Left kidney (tissue), 8 donors: ENCODE results near the gene FAU. TPM values are rescaled to one million over a fixed set of nuclear protein-coding genes. Genes with fewer than 3 reads are reported as not detected.
"Not testable (repeated sequence)": the region's sequence is repeated elsewhere in the genome, so short reads cannot be mapped to it uniquely, and the experiment has no call there.

Experiments
- DNase-seq: peaks from one replicate; pipeline ENCODE4 v3.0.0-alpha.2; 2013
- long read RNA-seq, 8 donors: transcript quantifications; one replicate each; lab custom pipeline, GENCODE V29; 2026
- polyA plus RNA-seq: library from polyadenylated mRNA; unstranded; fragments of 120-200 nt; gene quantifications from one replicate; pipeline ENCODE4 v1.2.1, GENCODE V29; 2013; ENCODE audit not compliant: insufficient read length

FAU gene
- polyA plus RNA-seq = 474 TPM
- long read RNA-seq, donor 1, transcript FAU-202 (3 exons, 533 nt) = minor isoform, 12 of 969 reads
- long read RNA-seq, donor 1, transcript FAU-209 (4 exons, 697 nt) = minor isoform, 52 of 969 reads
- long read RNA-seq, donor 1, transcript FAU-208 (1 exons, 1,484 nt) = minor isoform, 38 of 969 reads
- long read RNA-seq, donor 1, transcript FAU-207 (5 exons, 847 nt) = major isoform, 698 of 969 reads
- long read RNA-seq, donor 1, partial matches to known transcripts = 97 of 969 reads
- long read RNA-seq, donor 1, other reads (novel, unspliced or antisense) = 71 of 969 reads
- long read RNA-seq, donor 2, transcript FAU-207 (5 exons, 847 nt) = major isoform, 538 of 728 reads
- long read RNA-seq, donor 2, transcript FAU-202 (3 exons, 533 nt) = minor isoform, 7 of 728 reads
- long read RNA-seq, donor 2, transcript FAU-209 (4 exons, 697 nt) = minor isoform, 43 of 728 reads
- long read RNA-seq, donor 2, transcript FAU-208 (1 exons, 1,484 nt) = minor isoform, 22 of 728 reads
- long read RNA-seq, donor 2, partial matches to known transcripts = 67 of 728 reads
- long read RNA-seq, donor 2, other reads (novel, unspliced or antisense) = 50 of 728 reads
- long read RNA-seq, donor 3, transcript FAU-207 (5 exons, 847 nt) = major isoform, 414 of 561 reads
- long read RNA-seq, donor 3, transcript FAU-202 (3 exons, 533 nt) = minor isoform, 10 of 561 reads
- long read RNA-seq, donor 3, transcript FAU-209 (4 exons, 697 nt) = minor isoform, 48 of 561 reads
- long read RNA-seq, donor 3, transcript FAU-208 (1 exons, 1,484 nt) = minor isoform, 11 of 561 reads
- long read RNA-seq, donor 3, partial matches to known transcripts = 37 of 561 reads
- long read RNA-seq, donor 3, other reads (novel, unspliced or antisense) = 39 of 561 reads
- long read RNA-seq, donor 4, transcript FAU-207 (5 exons, 847 nt) = major isoform, 160 of 258 reads
- long read RNA-seq, donor 4, transcript FAU-208 (1 exons, 1,484 nt) = minor isoform, 25 of 258 reads
- long read RNA-seq, donor 4, transcript FAU-209 (4 exons, 697 nt) = minor isoform, 10 of 258 reads
- long read RNA-seq, donor 4, partial matches to known transcripts = 52 of 258 reads
- long read RNA-seq, donor 4, other reads (novel, unspliced or antisense) = 8 of 258 reads
- long read RNA-seq, donor 5, transcript FAU-207 (5 exons, 847 nt) = major isoform, 1,182 of 1,562 reads
- long read RNA-seq, donor 5, transcript FAU-208 (1 exons, 1,484 nt) = minor isoform, 29 of 1,562 reads
- long read RNA-seq, donor 5, transcript FAU-202 (3 exons, 533 nt) = minor isoform, 11 of 1,562 reads
- long read RNA-seq, donor 5, transcript FAU-209 (4 exons, 697 nt) = minor isoform, 103 of 1,562 reads
- long read RNA-seq, donor 5, partial matches to known transcripts = 137 of 1,562 reads
- long read RNA-seq, donor 5, other reads (novel, unspliced or antisense) = 97 of 1,562 reads
- long read RNA-seq, donor 6, transcript FAU-202 (3 exons, 533 nt) = minor isoform, 20 of 1,025 reads
- long read RNA-seq, donor 6, transcript FAU-208 (1 exons, 1,484 nt) = minor isoform, 46 of 1,025 reads
- long read RNA-seq, donor 6, transcript FAU-209 (4 exons, 697 nt) = minor isoform, 79 of 1,025 reads
- long read RNA-seq, donor 6, transcript FAU-207 (5 exons, 847 nt) = major isoform, 726 of 1,025 reads
- long read RNA-seq, donor 6, partial matches to known transcripts = 92 of 1,025 reads
- long read RNA-seq, donor 6, other reads (novel, unspliced or antisense) = 61 of 1,025 reads
- long read RNA-seq, donor 7, transcript FAU-208 (1 exons, 1,484 nt) = minor isoform, 34 of 1,367 reads
- long read RNA-seq, donor 7, transcript FAU-202 (3 exons, 533 nt) = minor isoform, 13 of 1,367 reads
- long read RNA-seq, donor 7, transcript FAU-207 (5 exons, 847 nt) = major isoform, 1,018 of 1,367 reads
- long read RNA-seq, donor 7, transcript FAU-209 (4 exons, 697 nt) = minor isoform, 65 of 1,367 reads
- long read RNA-seq, donor 7, partial matches to known transcripts = 111 of 1,367 reads
- long read RNA-seq, donor 7, other reads (novel, unspliced or antisense) = 122 of 1,367 reads
- long read RNA-seq, donor 8, transcript FAU-209 (4 exons, 697 nt) = minor isoform, 17 of 346 reads
- long read RNA-seq, donor 8, transcript FAU-207 (5 exons, 847 nt) = major isoform, 258 of 346 reads
- long read RNA-seq, donor 8, transcript FAU-208 (1 exons, 1,484 nt) = minor isoform, 7 of 346 reads
- long read RNA-seq, donor 8, partial matches to known transcripts = 30 of 346 reads
- long read RNA-seq, donor 8, other reads (novel, unspliced or antisense) = 31 of 346 reads

DNA sequence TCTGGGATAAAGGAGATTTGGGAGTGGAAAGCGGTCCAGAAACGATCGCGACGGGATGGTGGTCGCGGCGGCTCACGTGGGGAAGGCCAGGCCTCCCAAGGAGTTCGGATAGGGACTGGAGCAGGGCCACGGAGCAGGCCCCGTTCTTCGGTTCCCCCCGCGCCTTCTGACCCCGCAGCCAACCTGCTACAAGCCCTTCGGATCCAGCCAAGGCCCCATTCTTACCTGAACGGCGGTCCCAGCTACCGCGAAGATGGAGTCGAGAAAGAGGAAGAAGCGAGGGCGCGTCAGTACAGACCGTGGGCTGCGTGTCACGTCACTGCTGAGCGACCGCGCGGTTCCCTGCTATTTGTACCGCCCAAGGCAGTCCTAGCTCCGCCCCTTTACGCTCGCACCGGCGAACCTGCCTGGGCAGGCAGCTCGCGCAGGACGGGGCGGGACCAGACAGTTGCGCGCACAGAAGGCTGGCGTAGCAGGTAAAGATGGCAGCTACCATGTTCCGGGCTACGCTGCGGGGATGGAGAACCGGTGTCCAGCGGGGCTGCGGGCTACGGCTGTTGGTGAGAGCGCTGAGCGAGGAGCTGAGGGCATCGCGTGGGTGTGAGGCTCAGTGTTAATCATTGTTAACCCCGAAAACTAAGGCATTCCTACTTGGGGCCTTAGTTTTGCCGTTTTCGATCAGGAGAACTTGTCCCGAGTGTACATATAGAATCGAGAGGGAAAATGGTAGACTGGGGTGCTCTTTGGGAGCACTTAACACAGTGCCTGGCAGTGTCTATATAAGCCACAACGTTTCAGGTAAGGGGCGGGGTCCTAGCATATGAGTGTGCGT is at the start of gene FAU, which contains the start of gene MRPL49:
FAU (minus strand) TSS at position 270 of the 832 bp plus-strand sequence. CDS start 321 bp downstream, outside the sequence.
MRPL49 (plus strand) TSS at position 457 of the 832 bp plus-strand sequence; CDS start at position 483, 26 bp downstream.
- peak; percentile 95 for DNase-seq

- DNase-seq = no peak
Observed at GRCh38 chr11:65170058-65170534, 48.2 kb upstream of the FAU start, which contains the start of gene SPDYC. TSS of gene SPDYC (plus strand) at chr11:65170233. CDS start at chr11:65171358, 1,125 bp downstream.

DNA sequence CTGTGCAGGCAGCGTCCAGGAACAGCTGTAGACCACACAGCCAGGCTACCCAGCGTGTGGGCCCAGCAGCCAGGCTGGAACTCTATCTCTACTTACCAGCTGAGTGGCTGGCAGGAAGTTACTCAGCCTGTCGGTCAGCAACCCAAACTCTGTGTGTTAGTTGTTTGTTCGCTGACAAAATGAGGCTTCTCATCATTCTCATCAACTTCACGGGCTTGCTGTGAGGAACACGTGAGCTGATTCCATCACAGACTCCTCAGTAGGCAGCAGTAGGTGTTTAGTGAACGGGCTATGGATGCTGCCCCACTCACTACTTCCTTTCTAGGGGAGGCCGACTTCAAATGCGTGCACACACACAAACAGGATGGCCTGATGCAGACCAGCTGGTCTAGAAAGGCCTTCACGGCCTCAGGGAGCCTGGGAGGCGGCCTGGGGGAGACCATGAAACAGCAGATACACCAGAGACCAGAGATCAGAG is 47.3 kb upstream of the FAU start:
- DNase-seq = no peak

DNA sequence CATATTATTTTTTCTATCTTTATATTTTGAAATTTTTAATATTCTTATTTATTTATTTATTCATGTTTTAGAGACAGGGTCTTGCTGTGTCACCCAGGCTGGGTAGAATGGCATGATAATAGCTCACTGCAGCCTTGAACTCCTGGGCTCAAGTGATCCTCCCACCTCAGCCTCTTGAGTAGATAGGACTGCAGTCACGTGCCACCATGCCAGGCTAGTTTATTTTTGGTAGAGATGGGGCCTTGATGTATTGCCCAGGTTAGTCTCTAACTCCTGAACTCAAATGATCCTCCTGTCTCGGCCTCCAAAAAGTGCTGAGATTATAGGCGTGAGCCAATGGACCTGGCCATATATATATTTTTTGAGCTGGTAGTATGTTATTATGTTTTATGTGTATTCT is 45.7 kb upstream of the FAU start:
- no peak for DNase-seq

GRCh38 chr11:65166893-65167292 is 45.0 kb upstream of the FAU start:
- no peak for DNase-seq

DNA sequence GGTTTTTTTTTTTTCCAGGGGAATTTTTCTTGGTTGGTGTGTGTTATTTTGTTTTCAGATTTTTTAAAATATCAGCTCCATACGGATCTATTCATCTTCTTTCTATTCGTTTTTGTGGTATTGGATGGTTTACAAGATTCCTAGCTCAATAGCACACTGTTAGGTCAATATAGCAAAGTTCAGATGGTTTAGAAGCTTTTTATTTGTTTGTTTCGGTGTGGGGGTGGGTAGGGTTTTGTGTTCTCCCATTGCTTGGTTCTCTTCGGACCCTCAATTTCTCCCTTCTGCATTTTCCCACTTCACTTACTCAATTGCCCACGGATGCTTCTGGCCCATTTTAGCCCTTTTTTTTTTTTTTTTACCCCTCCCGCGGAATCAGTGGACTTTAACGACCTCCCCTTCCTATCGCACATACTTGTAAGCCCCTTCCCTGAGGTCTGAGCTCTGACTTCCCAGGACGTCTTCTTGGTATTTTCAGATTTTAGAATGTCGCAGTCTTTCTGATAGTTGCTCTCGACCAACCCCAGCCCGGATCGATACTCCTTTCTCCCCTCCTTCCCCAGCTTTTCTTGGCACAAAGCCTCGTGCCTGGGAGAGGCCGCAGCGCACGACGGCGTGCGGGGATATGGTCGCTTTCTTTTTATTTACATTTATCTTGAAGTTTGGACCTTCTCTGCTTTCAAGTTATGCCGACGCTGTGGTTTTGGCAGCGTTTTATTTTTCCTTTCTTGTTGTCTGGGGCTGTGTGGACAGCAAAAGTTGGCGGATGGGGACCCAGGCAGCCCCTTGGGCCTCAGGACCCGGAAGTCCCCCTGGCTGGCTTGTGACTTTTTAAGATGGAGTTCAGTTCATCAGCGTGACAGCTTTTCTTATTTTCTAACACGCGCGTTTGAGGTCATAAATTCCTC is 43.7 kb upstream of the FAU start:
- DNase-seq = no peak

GRCh38 chr11:65163684-65164083 is 41.8 kb upstream of the FAU start:
- DNase-seq = no peak

GRCh38 chr11:65160643-65161042 is 38.7 kb upstream of the FAU start:
- no peak for DNase-seq

DNA sequence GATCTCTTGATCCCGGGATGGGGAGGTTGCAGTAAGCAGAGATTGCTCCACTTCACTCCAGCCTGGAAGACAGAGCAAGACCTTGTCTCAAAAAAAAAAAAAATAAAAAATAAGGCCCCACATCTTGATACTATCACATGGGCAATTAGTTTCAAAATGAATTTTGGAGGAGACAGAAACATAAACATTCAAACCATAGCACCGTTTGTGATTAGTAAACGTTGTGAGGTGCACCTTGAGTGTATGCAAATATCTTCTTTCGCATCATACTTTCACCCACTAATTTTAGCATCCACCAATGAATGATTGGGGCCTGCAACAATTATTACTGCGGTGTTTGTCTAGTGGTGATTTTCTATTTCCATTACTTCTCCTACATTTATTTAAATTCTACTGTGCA is 37.1 kb upstream of the FAU start:
- DNase-seq = no peak

DNA sequence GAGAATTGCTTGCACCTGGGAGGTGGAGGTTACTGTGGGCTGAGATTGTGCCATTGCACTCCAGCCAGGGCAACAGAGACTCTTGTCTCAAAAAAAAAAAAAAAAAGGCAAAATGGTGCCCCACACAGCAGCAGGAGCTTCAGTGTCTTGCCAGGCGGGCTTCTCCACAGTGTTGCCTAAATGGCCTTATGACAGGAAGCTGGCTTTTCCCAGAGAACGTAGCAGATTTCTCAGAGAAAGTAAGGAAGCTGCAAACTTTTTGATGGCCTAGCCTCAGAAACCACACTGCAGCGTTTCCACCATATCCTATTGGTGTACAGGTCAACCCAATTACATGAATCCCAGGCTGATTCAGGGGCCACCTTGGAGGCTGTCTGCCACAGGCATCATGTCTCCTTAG is 35.4 kb upstream of the FAU start:
- DNase-seq = no peak

DNA sequence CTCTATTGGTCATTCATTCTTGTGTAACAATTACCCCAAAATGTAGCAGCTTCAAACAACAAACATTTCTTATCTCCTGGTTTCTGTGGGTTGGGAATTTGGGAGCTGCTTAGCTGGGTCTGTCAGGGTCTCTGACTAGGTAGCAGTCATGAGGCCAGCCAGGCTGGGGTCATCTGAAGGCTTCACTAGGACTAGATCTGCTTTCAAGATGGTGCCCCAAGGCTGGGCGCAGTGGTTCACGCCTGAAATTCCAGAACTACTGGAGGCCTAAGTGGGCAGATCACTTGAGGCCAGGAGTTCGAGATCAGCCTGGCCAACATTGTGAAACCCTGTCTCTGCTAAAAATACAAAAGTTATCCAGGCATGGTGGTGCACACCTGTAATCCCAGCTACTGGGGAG is 35.0 kb upstream of the FAU start:
- DNase-seq = no peak

DNA sequence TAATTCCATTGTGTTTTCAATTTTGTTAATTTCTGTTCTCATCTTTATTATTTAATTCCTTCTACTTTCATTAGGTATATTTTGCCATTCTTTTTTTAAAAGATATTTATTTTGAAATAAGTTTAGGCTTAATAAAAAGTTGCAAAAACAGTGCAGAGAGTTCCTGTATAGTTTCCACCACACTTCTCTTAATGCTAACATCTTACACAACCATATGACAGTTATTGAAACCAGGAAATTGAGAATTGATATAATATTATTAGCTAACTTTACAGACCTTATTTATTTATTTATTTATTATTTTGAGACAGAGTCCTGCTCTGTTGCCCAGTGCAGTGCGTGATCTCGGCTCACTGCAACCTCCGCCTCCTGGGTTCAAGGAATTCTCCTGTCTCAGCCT is 34.3 kb upstream of the FAU start:
- no peak for DNase-seq

DNA sequence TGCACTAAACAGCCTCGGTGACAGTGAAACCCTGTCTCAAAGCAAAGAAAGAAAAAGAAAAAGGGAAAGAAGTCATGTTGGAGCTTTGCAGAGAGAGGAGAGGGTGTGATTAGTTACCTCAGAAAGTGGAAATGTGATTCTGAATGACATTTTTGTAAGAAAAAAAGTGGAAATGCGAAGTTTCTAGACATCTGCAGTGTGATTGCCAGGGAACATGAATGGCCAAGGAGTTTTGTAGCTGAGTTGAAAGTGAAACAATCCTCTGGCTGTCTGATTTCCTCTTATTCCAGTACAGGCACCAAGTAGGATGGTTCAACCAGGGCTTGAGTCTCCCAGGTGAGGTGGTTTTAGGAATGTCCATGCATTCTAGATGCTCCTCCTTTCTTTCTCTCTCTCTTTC is 30.2 kb upstream of the FAU start:
- DNase-seq = no peak

DNA sequence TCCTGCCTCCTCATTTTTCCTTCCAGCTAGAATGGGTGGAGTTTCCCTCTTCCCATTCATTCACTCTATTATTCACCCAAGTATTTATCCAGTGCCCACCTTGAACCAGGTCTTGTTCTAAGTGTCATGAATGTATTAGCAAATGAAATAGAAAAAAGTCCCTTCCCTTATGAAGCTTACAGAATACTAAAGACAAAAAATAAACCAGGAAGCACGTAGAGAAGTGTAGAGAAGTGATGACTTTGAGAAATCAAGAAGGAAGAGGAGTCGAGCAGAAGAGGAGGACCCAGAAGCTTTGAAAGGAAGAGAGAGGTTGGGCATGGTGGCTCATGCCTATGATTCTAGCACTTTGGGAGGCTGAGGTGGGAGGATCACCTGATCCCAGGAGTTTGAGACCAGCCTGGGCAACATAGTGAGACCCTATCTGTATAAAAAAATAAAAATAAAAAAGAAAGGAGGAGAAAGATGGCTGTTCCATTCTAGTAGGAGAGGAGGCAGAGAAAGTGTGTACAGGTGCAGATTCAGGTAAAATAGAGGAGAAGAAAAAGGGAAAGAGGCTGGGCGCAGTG is 29.5 kb upstream of the FAU start:
- no peak for DNase-seq

DNA sequence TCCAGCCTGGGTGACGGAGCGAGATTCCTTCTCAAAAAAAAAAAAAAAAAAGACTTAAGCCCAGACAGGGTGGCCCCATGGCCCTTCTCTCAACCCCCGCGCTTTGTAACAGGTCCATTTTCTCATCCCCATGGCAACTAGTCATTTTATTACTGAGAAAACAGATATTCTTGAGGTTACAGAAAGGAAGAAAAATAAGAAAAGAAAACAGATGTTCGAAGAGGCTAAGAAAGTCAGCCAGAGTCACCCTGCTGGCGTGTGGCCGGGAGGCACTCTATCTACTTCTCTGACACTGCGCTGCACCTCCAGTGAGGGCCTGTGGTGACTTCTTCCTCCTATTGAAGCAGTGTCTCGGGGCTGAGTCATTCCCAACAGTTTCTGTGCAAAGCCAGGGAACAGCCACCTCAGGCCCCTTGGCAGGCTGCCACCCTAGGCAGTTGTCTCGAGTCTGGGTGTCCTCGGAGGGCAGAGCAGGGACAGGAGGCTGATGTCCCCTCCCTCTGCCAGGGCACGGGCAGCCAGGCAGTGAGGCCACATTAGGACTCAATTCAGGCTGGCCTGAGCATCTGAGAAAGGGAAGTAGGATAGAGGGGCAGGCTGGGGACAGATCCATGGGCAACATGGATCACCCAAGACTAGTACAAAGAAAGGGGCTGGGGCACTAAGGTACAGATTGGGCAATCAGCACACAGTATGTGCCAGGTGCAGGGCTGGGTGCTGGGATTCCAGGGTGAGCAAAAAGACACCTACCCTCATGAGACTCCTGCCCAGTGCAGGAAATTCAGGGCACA is 28.8 kb upstream of the FAU start:
- DNase-seq = no peak

- DNase-seq = not testable (repeated sequence)
Observed at GRCh38 chr11:65150131-65150508, 28.2 kb upstream of the FAU start.
